ENCODE data around the gene CAT. TPM values are rescaled to one million over a fixed set of nuclear protein-coding genes. Genes with fewer than 3 reads are reported as not detected.

The CAT gene
- total RNA-seq, 4 donors from 2014 or later: 21.9 to 99.0 (median 39.9) TPM

- Histone ChIP-seq H3K27me3 (peaks cover 0 to 15% (median 0%) of the 10 kb centered on the region in 4 donors), H3K4me3 (no peak overlapping the region), H3K36me3 (no peaks in the 10 kb centered on the region), H3K4me1 (peaks cover 0 to 5% (median 0%) of the 10 kb centered on the region in 3 donors), H3K9me3 (no peaks in the 10 kb centered on the region), H3K27ac (no peak overlapping the region)
- no peak for DNase-seq
- intact Hi-C loops (cut with DNase I): loop anchor here (5.0 kb wide), 1 partner anchor 121 kb away; no protein-coding TSS in a partner anchor
- WGBS, 2 donors: 79 to 81% methylated on average over 9 of the region's 9 CpGs
- TF ChIP-seq CTCF (IDR thresholded peaks at IDR 0.05) (no peak), POLR2A (IDR thresholded peaks at IDR 0.05) (no peak)
Measured at GRCh38 chr11:34483106-34483874, 44.6 kb downstream of the CAT start.

- Histone ChIP-seq H3K9me3 (no peaks in the 10 kb centered on the region), H3K36me3 (no peaks in the 10 kb centered on the region), H3K27ac (no peak overlapping the region), H3K27me3 (peaks cover 0 to 19% (median 0%) of the 10 kb centered on the region in 4 donors), H3K4me3 (no peak overlapping the region), H3K4me1 (no peaks in the 10 kb centered on the region)
- DNase-seq: no peak
- 78 to 85% methylated on average over 7 of the region's 7 CpGs for WGBS, 2 donors
- intact Hi-C loops (cut with DNase I): no loop called here
- TF ChIP-seq CTCF (IDR thresholded peaks at IDR 0.05): no peak
- TF ChIP-seq POLR2A (IDR thresholded peaks at IDR 0.05): no peak
Measured at GRCh38 chr11:34487430-34487829, 48.7 kb downstream of the CAT start.

- intact Hi-C loops (cut with DNase I): no loop called here
- Histone ChIP-seq H3K4me1 (no peaks in the 10 kb centered on the region), H3K9me3 (no peaks in the 10 kb centered on the region), H3K4me3 (no peak overlapping the region), H3K36me3 (no peaks in the 10 kb centered on the region), H3K27ac (no peak overlapping the region), H3K27me3 (peaks cover 0 to 23% (median 0%) of the 10 kb centered on the region in 4 donors)
- no peak for DNase-seq
- TF ChIP-seq POLR2A (IDR thresholded peaks at IDR 0.05) (no peak), CTCF (IDR thresholded peaks at IDR 0.05) (no peak)
- 84 to 85% methylated on average over 8 to 12 of the region's 12 CpGs for WGBS, 2 donors
Measured at GRCh38 chr11:34488855-34489557, 50.3 kb downstream of the CAT start.

GRCh38 chr11:34490304-34490703 lies 51.6 kb downstream of the CAT start:
- intact Hi-C loops (cut with DNase I): no loop called here
- 80 to 88% methylated on average over 1 to 2 of the region's 2 CpGs for WGBS, 2 donors
- H3K27ac ChIP-seq: no peak overlapping the region
- H3K4me1 ChIP-seq: no peaks in the 10 kb centered on the region
- no peak for DNase-seq
- no peaks in the 10 kb centered on the region for H3K9me3 ChIP-seq
- TF ChIP-seq CTCF (IDR thresholded peaks at IDR 0.05): no peak
- H3K27me3 ChIP-seq: peaks cover 0 to 27% (median 0%) of the 10 kb centered on the region in 4 donors
- no peak overlapping the region for H3K4me3 ChIP-seq
- no peaks in the 10 kb centered on the region for H3K36me3 ChIP-seq

GRCh38 chr11:34492806-34493414 lies 54.2 kb downstream of the CAT start:
- H3K4me3 ChIP-seq: no peak overlapping the region
- DNase-seq: no peak
- WGBS, 2 donors: 45 to 50% methylated on average over 8 of the region's 8 CpGs
- no peaks in the 10 kb centered on the region for H3K9me3 ChIP-seq
- no peaks in the 10 kb centered on the region for H3K36me3 ChIP-seq
- TF ChIP-seq CTCF (IDR thresholded peaks at IDR 0.05) (peak; percentile 28 to 70 (median 64)), POLR2A (IDR thresholded peaks at IDR 0.05) (no peak)
- no peaks in the 10 kb centered on the region for H3K4me1 ChIP-seq
- H3K27me3 ChIP-seq: peaks cover 0 to 33% (median 0%) of the 10 kb centered on the region in 4 donors
- no peak overlapping the region for H3K27ac ChIP-seq
- intact Hi-C loops (cut with DNase I): no loop called here
